GM18519 (cell line): ENCODE data around the gene RIPK4.

Source experiments
- ATAC-seq: cut with Tn5 transposase; IDR thresholded peaks from one replicate; pipeline ENCODE4 v1.9.1; 2021; ENCODE audit warnings: mild to moderate bottlenecking, moderate library complexity; ENCODE audit not compliant: unreplicated experiment, low FRiP score

Gene RIPK4

GRCh38 chr21:41770901-41771624, 4.2 kb upstream of the RIPK4 start:
- ATAC-seq: no peak

- no peak for ATAC-seq
These were observed 3.1 kb upstream of the RIPK4 start for GRCh38 chr21:41769933-41770332.

- no peak for ATAC-seq
These were observed 2.7 kb upstream of the RIPK4 start for GRCh38 chr21:41769521-41769920.

GRCh38 chr21:41769111-41769510, 2.3 kb upstream of the RIPK4 start:
- ATAC-seq: no peak

- ATAC-seq: no peak
These were observed 1.7 kb upstream of the RIPK4 start for GRCh38 chr21:41768437-41769042.

- no peak for ATAC-seq
These were observed 969 bp upstream of the RIPK4 start for GRCh38 chr21:41767606-41768436.

- ATAC-seq: no peak
These were observed 624 bp downstream of the RIPK4 start for GRCh38 chr21:41765973-41766882.

GRCh38 chr21:41765420-41765821, 1.4 kb downstream of the RIPK4 start:
- no peak for ATAC-seq

- ATAC-seq: no peak
These were observed 2.1 kb downstream of the RIPK4 start for GRCh38 chr21:41764558-41765419.

- ATAC-seq: no peak
These were observed 2.9 kb downstream of the RIPK4 start for GRCh38 chr21:41763996-41764395.

- no peak for ATAC-seq
These were observed 3.4 kb downstream of the RIPK4 start for GRCh38 chr21:41763398-41763931.

- ATAC-seq: no peak
These were observed 4.1 kb downstream of the RIPK4 start for GRCh38 chr21:41762753-41763152.

- ATAC-seq: no peak
These were observed 4.8 kb downstream of the RIPK4 start for GRCh38 chr21:41761934-41762635.

- ATAC-seq: no peak
These were observed 5.5 kb downstream of the RIPK4 start for GRCh38 chr21:41761211-41761933.

GRCh38 chr21:41760411-41760810, 6.4 kb downstream of the RIPK4 start:
- ATAC-seq: no peak

GRCh38 chr21:41759926-41760325, 6.9 kb downstream of the RIPK4 start:
- no peak for ATAC-seq

- no peak for ATAC-seq
These were observed 7.5 kb downstream of the RIPK4 start for GRCh38 chr21:41759214-41759840.

- ATAC-seq: no peak
These were observed 8.3 kb downstream of the RIPK4 start for GRCh38 chr21:41758550-41758949.
